DMS153 (cell line): ENCODE results near the gene SNX11.

Source experiments
- DNase-seq: peaks from one replicate; lab custom pipeline; 2025; lab: John Stamatoyannopoulos, UW

SNX11 gene

GRCh38 chr17:48132385-48132784 is 24.8 kb downstream of the SNX11 start:
- DNase-seq = no peak

- no peak for DNase-seq
Observed at GRCh38 chr17:48134912-48135480, 27.4 kb downstream of the SNX11 start.

GRCh38 chr17:48137656-48138055 is 30.1 kb downstream of the SNX11 start:
- DNase-seq = no peak

GRCh38 chr17:48139944-48140343 is 32.4 kb downstream of the SNX11 start:
- no peak for DNase-seq

GRCh38 chr17:48143629-48144028 is 36.1 kb downstream of the SNX11 start:
- no peak for DNase-seq

GRCh38 chr17:48144231-48144630 is 36.7 kb downstream of the SNX11 start:
- DNase-seq = no peak

GRCh38 chr17:48144976-48145798 is 37.6 kb downstream of the SNX11 start:
- no peak for DNase-seq

- no peak for DNase-seq
Observed at GRCh38 chr17:48148029-48148770, 40.6 kb downstream of the SNX11 start.

- no peak for DNase-seq
Observed at GRCh38 chr17:48148854-48149786, 41.6 kb downstream of the SNX11 start.

GRCh38 chr17:48149787-48150463 is 42.4 kb downstream of the SNX11 start:
- DNase-seq = no peak

GRCh38 chr17:48150597-48151001 is 43.0 kb downstream of the SNX11 start:
- no peak for DNase-seq

- no peak for DNase-seq
Observed at GRCh38 chr17:48151220-48151619, 43.7 kb downstream of the SNX11 start.

- no peak for DNase-seq
Observed at GRCh38 chr17:48152289-48152688, 44.7 kb downstream of the SNX11 start.

- DNase-seq = peak; percentile 68
Observed at GRCh38 chr17:48153691-48154358, 46.3 kb downstream of the SNX11 start.

- no peak for DNase-seq
Observed at GRCh38 chr17:48155889-48156611, 48.5 kb downstream of the SNX11 start.

- DNase-seq = no peak
Observed at GRCh38 chr17:48159232-48159631, 51.7 kb downstream of the SNX11 start.

GRCh38 chr17:48160177-48161081 is 52.9 kb downstream of the SNX11 start:
- DNase-seq = peak; percentile 90

- no peak for DNase-seq
Observed at GRCh38 chr17:48161127-48161905, 53.8 kb downstream of the SNX11 start.
